Liver (tissue), 9 donors: ENCODE data around the gene TRIM9. TPM values are rescaled to one million over a fixed set of nuclear protein-coding genes. Genes with fewer than 3 reads are reported as not detected.

Experiments
- DNase-seq: peaks from one replicate; pipeline ENCODE4 v3.0.0-alpha.2; 2017; ENCODE audit warnings: low spot score
- H3K27ac ChIP-seq, 2 donors: one replicate each; pipeline ENCODE4 v1.7.0; 2013; ENCODE audit warnings: inconsistent platforms in 2 of 2, low read length in 2 of 2, control low read depth in 1 of 2, low read depth in 1 of 2, mild to moderate bottlenecking in 1 of 2
- H3K27me3 ChIP-seq, 4 donors: one replicate each; pipeline versions ENCODE4 v1.6.1 to v1.7.0; 2013; ENCODE audit warnings: low read length in 3 of 4, inconsistent platforms in 1 of 4, mild to moderate bottlenecking in 1 of 4, moderate library complexity in 1 of 4; ENCODE audit not compliant: control insufficient read depth in 4 of 4, insufficient read depth in 4 of 4
- H3K36me3 ChIP-seq, 4 donors: one replicate each; pipeline versions ENCODE4 v1.6.1 to v1.7.0; 2013; ENCODE audit warnings: low read length in 3 of 4, mild to moderate bottlenecking in 3 of 4, low read depth in 1 of 4, moderate library complexity in 1 of 4; ENCODE audit not compliant: control insufficient read depth in 4 of 4, insufficient read depth in 3 of 4
- H3K4me1 ChIP-seq, 4 donors: one replicate each; pipeline versions ENCODE4 v1.6.1 to v1.7.0; 2013; ENCODE audit warnings: low read length in 3 of 4, mild to moderate bottlenecking in 3 of 4, moderate library complexity in 1 of 4; ENCODE audit not compliant: control insufficient read depth in 4 of 4, insufficient read depth in 4 of 4
- H3K4me3 ChIP-seq, 3 donors: one replicate each; pipeline versions ENCODE4 v1.6.1 to v1.7.0; 2013; ENCODE audit warnings: low read length in 3 of 3, control low read depth in 1 of 3, low read depth in 1 of 3, mild to moderate bottlenecking in 1 of 3
- H3K9ac ChIP-seq, 2 donors: one replicate each; pipeline ENCODE4 v1.7.0; 2013; ENCODE audit warnings: low read length in 2 of 2, mild to moderate bottlenecking in 2 of 2, moderate library complexity in 2 of 2, control low read depth in 1 of 2, low read depth in 1 of 2
- H3K9me3 ChIP-seq, 4 donors: one replicate each; pipeline versions ENCODE4 v1.6.1 to v1.7.0; 2013; ENCODE audit warnings: low read length in 3 of 4; ENCODE audit not compliant: control insufficient read depth in 4 of 4
- EGR1 ChIP-seq, 2 donors: IDR thresholded peaks; 2 replicates each; pipeline ENCODE4 v1.6.1; 2016 to 2018; ENCODE audit warnings: antibody characterized with exemption in 2 of 2, low read depth in 2 of 2
- FOXA1 ChIP-seq: IDR thresholded peaks from 2 replicates; pipeline ENCODE4 v1.6.1; 2016; ENCODE audit warnings: antibody characterized with exemption
- FOXA2 ChIP-seq: IDR thresholded peaks from 2 replicates; pipeline ENCODE4 v1.6.1; 2016; ENCODE audit warnings: antibody characterized with exemption
- GABPA ChIP-seq, 2 donors: IDR thresholded peaks in 1 of 2; conservative IDR thresholded peaks in 1 of 2; 2 replicates each; pipeline ENCODE4 v1.6.1; 2016; ENCODE audit warnings: antibody characterized with exemption in 2 of 2, mild to moderate bottlenecking in 1 of 2, moderate library complexity in 1 of 2
- HNF4A ChIP-seq, 2 donors: conservative IDR thresholded peaks; 2 replicates each; pipeline ENCODE4 v1.6.1; 2016; ENCODE audit warnings: antibody characterized with exemption in 2 of 2, mild to moderate bottlenecking in 2 of 2
- HNF4G ChIP-seq: IDR thresholded peaks from 2 replicates; pipeline ENCODE4 v1.6.1; 2016; ENCODE audit warnings: antibody characterized with exemption
- JUND ChIP-seq, 2 donors: IDR thresholded peaks; 2 replicates each; pipeline ENCODE4 v1.6.1; 2016; ENCODE audit warnings: antibody characterized with exemption in 2 of 2
- NR2F2 ChIP-seq: IDR thresholded peaks from 2 replicates; pipeline ENCODE4 v1.6.1; 2016; ENCODE audit warnings: antibody characterized with exemption
- RAD21 ChIP-seq, 2 donors: IDR thresholded peaks; 2 replicates each; pipeline ENCODE4 v1.6.1; 2016; ENCODE audit warnings: antibody characterized with exemption in 2 of 2, mild to moderate bottlenecking in 2 of 2
- RXRA ChIP-seq, 2 donors: IDR thresholded peaks; 2 replicates each; pipeline ENCODE4 v1.6.1; 2017 to 2018; ENCODE audit warnings: antibody characterized with exemption in 2 of 2, mild to moderate bottlenecking in 1 of 2
- SP1 ChIP-seq: IDR thresholded peaks from 2 replicates; pipeline ENCODE4 v1.6.1; 2018; ENCODE audit warnings: antibody characterized with exemption, mild to moderate bottlenecking
- TAF1 ChIP-seq: conservative IDR thresholded peaks from 2 replicates; pipeline ENCODE4 v1.6.1; 2016; ENCODE audit warnings: antibody characterized with exemption, mild to moderate bottlenecking
- YY1 ChIP-seq: IDR thresholded peaks from 2 replicates; pipeline ENCODE4 v1.6.1; 2016; ENCODE audit warnings: antibody characterized with exemption, mild to moderate bottlenecking
- WGBS: extraction: QIAGEN DNeasy Blood & Tissue Kit; methylation state at CpG from one replicate; pipeline ENCODE4 v1.1.7; 2013; 5-methylcytosine and 5-hydroxymethylcytosine counted together
- polyA plus RNA-seq, 2 donors: library from polyadenylated mRNA; stranded (reverse) in 1 of 2; unstranded in 1 of 2; fragments of 200-250 nt in 1 of 2; fragments of >200 nt in 1 of 2; fragmentation: Nextera tagmentation in 1 of 2; extraction: Ambion mirVana in 1 of 2; gene quantifications; one replicate each; pipeline versions ENCODE4 v1.2.1 to v1.2.3, GENCODE V29; 2013 to 2015
- total RNA-seq, 2 donors: library from RNA; depleted of rRNA; stranded (reverse); fragments of >200 nt; gene quantifications; one replicate each; pipeline ENCODE4 v1.2.3, GENCODE V29; 2014
- TF ChIP-seq, protein P1 (sequence below): IDR thresholded peaks from 2 replicates; pipeline ENCODE4 v1.6.1; 2016; ENCODE audit warnings: antibody characterized with exemption
- TF ChIP-seq, protein P2 (sequence below): IDR thresholded peaks from 2 replicates; pipeline ENCODE4 v1.6.1; 2016; ENCODE audit warnings: antibody characterized with exemption, mild to moderate bottlenecking
- TF ChIP-seq, protein P3 (sequence below): fragments of 150-350 bp; IDR thresholded peaks from 2 replicates; pipeline ENCODE4 v1.5.1; 2017; ENCODE audit warnings: improper control_type of control experiment, low read depth, low read length; ENCODE audit not compliant: missing input control
- TF ChIP-seq, protein P4 (sequence below): IDR thresholded peaks from 2 replicates; pipeline ENCODE4 v1.6.1; 2016; ENCODE audit warnings: antibody characterized with exemption
- TF ChIP-seq, protein P5 (sequence below): IDR thresholded peaks from 2 replicates; pipeline ENCODE4 v1.6.1; 2016; ENCODE audit warnings: antibody characterized with exemption
- donor health status: healthy.
- donor health status: healthy.
- donor health status: healthy.
- donor health status: healthy.
- donor health status: healthy.

TRIM9 gene
- total and polyA plus RNA-seq, 4 donors, result 0.09 to 1.6 (median 0.18) TPM

DNA sequence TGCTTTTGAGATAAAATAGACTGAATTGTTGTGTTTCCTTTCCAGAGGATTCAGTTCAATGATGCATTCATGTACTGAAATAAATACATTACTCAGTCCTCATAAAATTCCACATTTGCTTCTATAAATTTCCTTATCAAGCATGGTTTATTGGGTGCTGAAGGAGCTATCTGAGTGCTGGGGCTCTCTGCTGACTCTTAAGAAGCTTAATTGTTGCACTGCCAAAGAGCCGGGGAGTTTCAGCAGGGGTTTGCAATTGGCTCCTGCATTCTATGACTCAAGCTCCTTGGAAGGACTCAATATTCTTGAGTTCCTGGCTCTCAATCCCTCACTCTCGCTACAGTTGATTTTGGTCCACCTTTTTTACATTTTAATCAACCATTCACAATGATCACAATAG is 80.8 kb downstream of the TRIM9 start:
- H3K27me3 ChIP-seq, result no peaks in the 10 kb centered on the region
- H3K4me3 ChIP-seq, result no peak overlapping the region
- no peak overlapping the region for H3K27ac ChIP-seq
- no peak for DNase-seq
- H3K9ac ChIP-seq, result no peak overlapping the region
- no peaks in the 10 kb centered on the region for H3K4me1 ChIP-seq
- 88% methylated on average over 2 of the region's 2 CpGs for WGBS
- no peak for TF ChIP-seq HNF4G
- TF ChIP-seq SP1, result no peak
- TF ChIP-seq, protein P1, sequence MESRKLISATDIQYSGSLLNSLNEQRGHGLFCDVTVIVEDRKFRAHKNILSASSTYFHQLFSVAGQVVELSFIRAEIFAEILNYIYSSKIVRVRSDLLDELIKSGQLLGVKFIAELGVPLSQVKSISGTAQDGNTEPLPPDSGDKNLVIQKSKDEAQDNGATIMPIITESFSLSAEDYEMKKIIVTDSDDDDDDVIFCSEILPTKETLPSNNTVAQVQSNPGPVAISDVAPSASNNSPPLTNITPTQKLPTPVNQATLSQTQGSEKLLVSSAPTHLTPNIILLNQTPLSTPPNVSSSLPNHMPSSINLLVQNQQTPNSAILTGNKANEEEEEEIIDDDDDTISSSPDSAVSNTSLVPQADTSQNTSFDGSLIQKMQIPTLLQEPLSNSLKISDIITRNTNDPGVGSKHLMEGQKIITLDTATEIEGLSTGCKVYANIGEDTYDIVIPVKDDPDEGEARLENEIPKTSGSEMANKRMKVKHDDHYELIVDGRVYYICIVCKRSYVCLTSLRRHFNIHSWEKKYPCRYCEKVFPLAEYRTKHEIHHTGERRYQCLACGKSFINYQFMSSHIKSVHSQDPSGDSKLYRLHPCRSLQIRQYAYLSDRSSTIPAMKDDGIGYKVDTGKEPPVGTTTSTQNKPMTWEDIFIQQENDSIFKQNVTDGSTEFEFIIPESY, result no peak
- TF ChIP-seq FOXA1, result no peak
- TF ChIP-seq, protein P2, sequence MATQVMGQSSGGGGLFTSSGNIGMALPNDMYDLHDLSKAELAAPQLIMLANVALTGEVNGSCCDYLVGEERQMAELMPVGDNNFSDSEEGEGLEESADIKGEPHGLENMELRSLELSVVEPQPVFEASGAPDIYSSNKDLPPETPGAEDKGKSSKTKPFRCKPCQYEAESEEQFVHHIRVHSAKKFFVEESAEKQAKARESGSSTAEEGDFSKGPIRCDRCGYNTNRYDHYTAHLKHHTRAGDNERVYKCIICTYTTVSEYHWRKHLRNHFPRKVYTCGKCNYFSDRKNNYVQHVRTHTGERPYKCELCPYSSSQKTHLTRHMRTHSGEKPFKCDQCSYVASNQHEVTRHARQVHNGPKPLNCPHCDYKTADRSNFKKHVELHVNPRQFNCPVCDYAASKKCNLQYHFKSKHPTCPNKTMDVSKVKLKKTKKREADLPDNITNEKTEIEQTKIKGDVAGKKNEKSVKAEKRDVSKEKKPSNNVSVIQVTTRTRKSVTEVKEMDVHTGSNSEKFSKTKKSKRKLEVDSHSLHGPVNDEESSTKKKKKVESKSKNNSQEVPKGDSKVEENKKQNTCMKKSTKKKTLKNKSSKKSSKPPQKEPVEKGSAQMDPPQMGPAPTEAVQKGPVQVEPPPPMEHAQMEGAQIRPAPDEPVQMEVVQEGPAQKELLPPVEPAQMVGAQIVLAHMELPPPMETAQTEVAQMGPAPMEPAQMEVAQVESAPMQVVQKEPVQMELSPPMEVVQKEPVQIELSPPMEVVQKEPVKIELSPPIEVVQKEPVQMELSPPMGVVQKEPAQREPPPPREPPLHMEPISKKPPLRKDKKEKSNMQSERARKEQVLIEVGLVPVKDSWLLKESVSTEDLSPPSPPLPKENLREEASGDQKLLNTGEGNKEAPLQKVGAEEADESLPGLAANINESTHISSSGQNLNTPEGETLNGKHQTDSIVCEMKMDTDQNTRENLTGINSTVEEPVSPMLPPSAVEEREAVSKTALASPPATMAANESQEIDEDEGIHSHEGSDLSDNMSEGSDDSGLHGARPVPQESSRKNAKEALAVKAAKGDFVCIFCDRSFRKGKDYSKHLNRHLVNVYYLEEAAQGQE, result no peak
- no peak for TF ChIP-seq GABPA (IDR thresholded peaks at IDR 0.05 in 1 of 2, conservative IDR thresholded peaks at IDR 0.05 in 1 of 2)
- TF ChIP-seq HNF4A (conservative IDR thresholded peaks at IDR 0.05), result no peak
- TF ChIP-seq, protein P3, sequence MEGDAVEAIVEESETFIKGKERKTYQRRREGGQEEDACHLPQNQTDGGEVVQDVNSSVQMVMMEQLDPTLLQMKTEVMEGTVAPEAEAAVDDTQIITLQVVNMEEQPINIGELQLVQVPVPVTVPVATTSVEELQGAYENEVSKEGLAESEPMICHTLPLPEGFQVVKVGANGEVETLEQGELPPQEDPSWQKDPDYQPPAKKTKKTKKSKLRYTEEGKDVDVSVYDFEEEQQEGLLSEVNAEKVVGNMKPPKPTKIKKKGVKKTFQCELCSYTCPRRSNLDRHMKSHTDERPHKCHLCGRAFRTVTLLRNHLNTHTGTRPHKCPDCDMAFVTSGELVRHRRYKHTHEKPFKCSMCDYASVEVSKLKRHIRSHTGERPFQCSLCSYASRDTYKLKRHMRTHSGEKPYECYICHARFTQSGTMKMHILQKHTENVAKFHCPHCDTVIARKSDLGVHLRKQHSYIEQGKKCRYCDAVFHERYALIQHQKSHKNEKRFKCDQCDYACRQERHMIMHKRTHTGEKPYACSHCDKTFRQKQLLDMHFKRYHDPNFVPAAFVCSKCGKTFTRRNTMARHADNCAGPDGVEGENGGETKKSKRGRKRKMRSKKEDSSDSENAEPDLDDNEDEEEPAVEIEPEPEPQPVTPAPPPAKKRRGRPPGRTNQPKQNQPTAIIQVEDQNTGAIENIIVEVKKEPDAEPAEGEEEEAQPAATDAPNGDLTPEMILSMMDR, result no peak
- TF ChIP-seq YY1, result no peak
- TF ChIP-seq NR2F2, result no peak
- TF ChIP-seq, protein P4, sequence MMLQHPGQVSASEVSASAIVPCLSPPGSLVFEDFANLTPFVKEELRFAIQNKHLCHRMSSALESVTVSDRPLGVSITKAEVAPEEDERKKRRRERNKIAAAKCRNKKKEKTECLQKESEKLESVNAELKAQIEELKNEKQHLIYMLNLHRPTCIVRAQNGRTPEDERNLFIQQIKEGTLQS, result no peak
- no peak for TF ChIP-seq TAF1
- no peak for TF ChIP-seq JUND (IDR thresholded peaks at IDR 0.05)
- TF ChIP-seq RAD21 (IDR thresholded peaks at IDR 0.05), result no peak
- TF ChIP-seq FOXA2, result no peak
- no peak for TF ChIP-seq RXRA (IDR thresholded peaks at IDR 0.05)
- TF ChIP-seq, protein P5, sequence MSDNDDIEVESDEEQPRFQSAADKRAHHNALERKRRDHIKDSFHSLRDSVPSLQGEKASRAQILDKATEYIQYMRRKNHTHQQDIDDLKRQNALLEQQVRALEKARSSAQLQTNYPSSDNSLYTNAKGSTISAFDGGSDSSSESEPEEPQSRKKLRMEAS, result no peak
- TF ChIP-seq EGR1 (IDR thresholded peaks at IDR 0.05; ENCODE audit: low read depth in 2 of 2), result no peak
- no peaks in the 10 kb centered on the region for H3K36me3 ChIP-seq
- H3K9me3 ChIP-seq, result no peaks in the 10 kb centered on the region
